Measurements from ENCODE around the gene ALG8.
"Not testable (repeated sequence)": the region's sequence is repeated elsewhere in the genome, so short reads cannot be mapped to it uniquely, and the experiment has no call there.

- TF ChIP-seq CTCF (IDR thresholded peaks at IDR 0.05); POLR2AphosphoS5 (IDR thresholded peaks at IDR 0.05; ENCODE audit: low read depth, low read length); REST (IDR thresholded peaks at IDR 0.05; ENCODE audit: insufficient read depth in 1 of 2, low read depth in 2 of 2, low read length in 1 of 2); TCF7L2 (IDR thresholded peaks at IDR 0.05; ENCODE audit: low read depth, low read length); SIN3A (IDR thresholded peaks at IDR 0.05; ENCODE audit: borderline replicate concordance, insufficient read depth, low read depth, low read length): not testable (repeated sequence)
Measured at GRCh38 chr11:78059749-78060328, 79.6 kb downstream of the ALG8 start.

All from Panc1 (cell line).